Smooth muscle cell (in vitro differentiated cells): Measurements from ENCODE around the gene DLG5. TPM values are rescaled to one million over a fixed set of nuclear protein-coding genes. Genes with fewer than 3 reads are reported as not detected.

Experiments
- DNase-seq: peaks from one replicate; lab custom pipeline; 2025; ENCODE audit not compliant: unreplicated experiment; lab: John Stamatoyannopoulos, UW
- H2AFZ ChIP-seq: fragments of 200-600 bp; sonication (generic); 2 replicates; pipeline ENCODE4 v1.6.0; 2016; ENCODE audit warnings: antibody characterized with exemption, low read depth, mild to moderate bottlenecking
- H3F3A ChIP-seq: fragments of 200-600 bp; sonication (generic); 2 replicates; pipeline ENCODE4 v1.6.0; 2017; ENCODE audit warnings: antibody characterized with exemption, low read depth
- H3K27ac ChIP-seq: fragments of 200-600 bp; sonication (generic); 2 replicates; pipeline ENCODE4 v1.5.1; 2016; ENCODE audit warnings: low read depth, mild to moderate bottlenecking
- H3K27me3 ChIP-seq: fragments of 200-600 bp; sonication (generic); 2 replicates; pipeline ENCODE4 v1.6.1; 2016; ENCODE audit warnings: low read depth, mild to moderate bottlenecking
- H3K36me3 ChIP-seq: fragments of 200-600 bp; sonication (generic); 2 replicates; pipeline ENCODE4 v1.5.1; 2016; ENCODE audit warnings: low read depth
- H3K4me1 ChIP-seq: fragments of 200-600 bp; sonication (generic); 2 replicates; pipeline ENCODE4 v1.5.1; 2016; ENCODE audit warnings: low read depth
- H3K4me2 ChIP-seq: fragments of 200-600 bp; sonication (generic); 2 replicates; pipeline ENCODE4 v1.6.0; 2016; ENCODE audit warnings: mild to moderate bottlenecking
- H3K4me3 ChIP-seq: fragments of 200-600 bp; sonication (generic); 2 replicates; pipeline ENCODE4 v1.5.1; 2016; ENCODE audit warnings: mild to moderate bottlenecking
- H3K79me2 ChIP-seq: fragments of 200-600 bp; sonication (generic); 2 replicates; pipeline ENCODE4 v1.6.0; 2016; ENCODE audit warnings: low read depth, mild to moderate bottlenecking
- H3K9ac ChIP-seq: fragments of 200-600 bp; sonication (generic); 2 replicates; pipeline ENCODE4 v1.6.0; 2016; ENCODE audit warnings: low read depth
- H3K9me3 ChIP-seq: fragments of 200-600 bp; sonication (generic); replicated peaks from 2 replicates; pipeline ENCODE4 v1.5.1; 2016; ENCODE audit warnings: low read depth
- H4K20me1 ChIP-seq: fragments of 200-600 bp; sonication (generic); 2 replicates; pipeline ENCODE4 v1.6.0; 2016; ENCODE audit warnings: low read depth
- WGBS: methylation state at CpG from one replicate; pipeline ENCODE4 v1.1.7; 2016; ENCODE audit warnings: low lambda C conversion rate; 5-methylcytosine and 5-hydroxymethylcytosine counted together
- polyA plus RNA-seq: library from polyadenylated mRNA; unstranded; fragments of >200 nt; fragmentation: Nextera tagmentation; extraction: Ambion mirVana; gene quantifications from 2 replicates; pipeline ENCODE4 v1.2.1, GENCODE V29; 2016
- total RNA-seq: library from RNA; depleted of rRNA; stranded (reverse); fragments of >200 nt; gene quantifications from 2 replicates; pipeline ENCODE4 v1.2.3, GENCODE V29; 2014
- TF ChIP-seq, protein P1 (sequence below): fragments of 200-600 bp; sonication (generic); IDR thresholded peaks from 2 replicates; pipeline ENCODE4 v1.5.1; 2017; ENCODE audit warnings: borderline replicate concordance, mild to moderate bottlenecking, antibody characterized with exemption; ENCODE audit not compliant: insufficient read depth, poor library complexity, severe bottlenecking

Gene DLG5
- total and polyA plus RNA-seq, 2 experiments from 2014 or later: 11.3 to 21.8 TPM

DNA sequence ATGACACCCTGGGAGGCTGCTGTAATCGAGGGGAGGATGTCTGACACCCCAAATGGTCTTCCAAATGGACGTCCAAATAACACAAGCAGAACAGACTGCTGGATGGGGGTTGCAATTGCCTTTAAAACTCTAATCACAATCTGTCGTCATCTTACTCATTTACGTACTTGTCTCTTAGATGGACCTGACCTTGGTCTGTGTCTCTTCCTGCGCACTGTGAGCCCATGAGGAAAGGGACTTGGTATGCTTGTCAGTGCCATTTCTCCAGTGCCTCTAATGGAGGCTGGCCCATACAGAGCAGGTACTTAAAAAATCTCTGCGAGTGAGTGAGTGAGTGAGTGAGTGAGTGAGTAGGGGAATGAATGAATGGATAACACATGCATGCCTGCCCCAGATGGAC, 93.3 kb downstream of the DLG5 start:
- Histone ChIP-seq H4K20me1 (peaks cover 3% of the 10 kb centered on the region), H3K9ac (no peak overlapping the region), H3K27ac (no peak overlapping the region), H3F3A (no peaks in the 10 kb centered on the region), H2AFZ (no peak overlapping the region), H3K27me3 (no peaks in the 10 kb centered on the region), H3K4me2 (no peak overlapping the region), H3K79me2 (no peaks in the 10 kb centered on the region), H3K9me3 (no peaks in the 10 kb centered on the region), H3K4me3 (no peak overlapping the region), H3K36me3 (peaks cover 6% of the 10 kb centered on the region), H3K4me1 (peaks cover 10% of the 10 kb centered on the region)
- WGBS: 98% methylated on average over 6 of the region's 6 CpGs
- TF ChIP-seq, protein P1, sequence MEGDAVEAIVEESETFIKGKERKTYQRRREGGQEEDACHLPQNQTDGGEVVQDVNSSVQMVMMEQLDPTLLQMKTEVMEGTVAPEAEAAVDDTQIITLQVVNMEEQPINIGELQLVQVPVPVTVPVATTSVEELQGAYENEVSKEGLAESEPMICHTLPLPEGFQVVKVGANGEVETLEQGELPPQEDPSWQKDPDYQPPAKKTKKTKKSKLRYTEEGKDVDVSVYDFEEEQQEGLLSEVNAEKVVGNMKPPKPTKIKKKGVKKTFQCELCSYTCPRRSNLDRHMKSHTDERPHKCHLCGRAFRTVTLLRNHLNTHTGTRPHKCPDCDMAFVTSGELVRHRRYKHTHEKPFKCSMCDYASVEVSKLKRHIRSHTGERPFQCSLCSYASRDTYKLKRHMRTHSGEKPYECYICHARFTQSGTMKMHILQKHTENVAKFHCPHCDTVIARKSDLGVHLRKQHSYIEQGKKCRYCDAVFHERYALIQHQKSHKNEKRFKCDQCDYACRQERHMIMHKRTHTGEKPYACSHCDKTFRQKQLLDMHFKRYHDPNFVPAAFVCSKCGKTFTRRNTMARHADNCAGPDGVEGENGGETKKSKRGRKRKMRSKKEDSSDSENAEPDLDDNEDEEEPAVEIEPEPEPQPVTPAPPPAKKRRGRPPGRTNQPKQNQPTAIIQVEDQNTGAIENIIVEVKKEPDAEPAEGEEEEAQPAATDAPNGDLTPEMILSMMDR: no peak
- no peak for DNase-seq

DNA sequence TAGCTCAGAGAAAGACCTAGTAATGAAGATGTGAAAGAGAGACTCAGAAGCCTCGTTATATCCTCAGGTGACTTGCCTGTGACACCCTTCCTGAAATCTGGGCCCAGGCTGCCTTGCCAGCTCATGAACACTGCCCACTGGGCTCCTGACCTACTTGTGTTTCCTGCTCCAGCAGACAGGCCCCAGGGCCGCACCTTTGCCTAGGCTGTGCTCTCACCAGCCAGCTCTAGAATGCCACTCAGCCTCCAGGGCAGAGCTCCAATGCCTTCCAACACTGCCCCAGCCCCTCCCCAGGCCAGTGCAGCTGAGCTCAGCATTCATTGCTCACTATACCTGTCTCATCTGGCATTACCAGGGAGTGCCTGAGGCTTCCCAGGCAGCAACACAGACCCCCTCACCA, 94.3 kb downstream of the DLG5 start:
- TF ChIP-seq, protein P1: no peak
- H3K4me1 ChIP-seq: peaks cover under 1% of the 10 kb centered on the region

DNA sequence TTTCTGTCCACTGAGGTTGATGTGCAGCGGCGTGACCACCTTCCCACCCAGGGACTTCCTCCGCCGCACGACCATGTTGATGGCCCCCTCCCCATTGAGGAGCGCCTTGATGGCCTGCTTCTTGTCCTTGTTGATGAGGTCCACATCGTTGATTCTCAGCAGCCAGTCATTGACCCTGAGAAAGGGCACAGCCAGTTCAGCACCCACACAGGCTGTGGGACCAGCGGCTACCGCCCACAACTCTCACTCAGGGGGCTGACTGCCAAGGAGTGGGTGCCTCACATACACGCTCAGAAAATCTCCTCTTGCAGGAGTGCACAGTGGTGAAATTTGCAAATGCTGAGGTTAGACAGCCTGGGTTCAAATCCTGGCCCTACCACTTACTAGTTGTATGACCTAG, 97.2 kb downstream of the DLG5 start:
- WGBS: 97% methylated on average over 10 of the region's 10 CpGs
- H3K36me3 ChIP-seq: peaks cover 6% of the 10 kb centered on the region

More for the DNA sequence above, 94.3 kb downstream of the DLG5 start:
- Histone ChIP-seq H3K4me2 (no peak overlapping the region), H3K4me3 (no peak overlapping the region), H3F3A (no peaks in the 10 kb centered on the region), H3K36me3 (peaks cover 6% of the 10 kb centered on the region), H3K27ac (no peak overlapping the region), H3K79me2 (no peaks in the 10 kb centered on the region), H3K9ac (no peak overlapping the region), H2AFZ (no peak overlapping the region), H3K9me3 (no peaks in the 10 kb centered on the region), H3K27me3 (no peaks in the 10 kb centered on the region), H4K20me1 (peaks cover 3% of the 10 kb centered on the region)
- no peak for DNase-seq
- 90% methylated on average over 2 of the region's 2 CpGs for WGBS

DNA sequence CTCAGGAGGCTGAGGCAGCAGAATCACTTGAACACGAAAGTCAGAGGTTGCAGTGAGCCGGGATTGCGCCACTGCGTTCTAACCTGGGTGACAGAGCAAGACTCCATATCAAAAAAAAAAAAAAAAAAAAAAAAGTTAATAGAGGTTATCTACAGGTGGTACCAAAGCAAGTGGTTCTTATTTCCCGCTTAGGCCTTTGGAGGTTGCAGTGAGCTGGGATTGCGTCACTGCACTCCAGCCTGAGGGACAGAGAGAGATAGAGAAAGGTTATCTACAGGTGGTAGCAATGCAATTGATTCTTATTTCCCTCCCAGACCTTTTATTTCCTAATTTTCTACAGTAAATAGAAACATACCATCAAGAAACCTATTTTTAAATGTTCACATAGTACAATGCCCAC, 98.2 kb downstream of the DLG5 start:
- Histone ChIP-seq H4K20me1 (no peaks in the 10 kb centered on the region), H3K27ac (no peak overlapping the region), H3K27me3 (no peaks in the 10 kb centered on the region), H3K4me3 (no peak overlapping the region), H2AFZ (no peak overlapping the region), H3K9me3 (no peaks in the 10 kb centered on the region), H3K79me2 (no peaks in the 10 kb centered on the region), H3K4me2 (no peak overlapping the region), H3K9ac (no peak overlapping the region), H3K4me1 (no peaks in the 10 kb centered on the region), H3K36me3 (peaks cover 6% of the 10 kb centered on the region), H3F3A (no peaks in the 10 kb centered on the region)
- 100% methylated on average over 6 of the region's 6 CpGs for WGBS
- no peak for DNase-seq
- TF ChIP-seq, protein P1: no peak

More for the DNA sequence above, 97.2 kb downstream of the DLG5 start:
- no peaks in the 10 kb centered on the region for H4K20me1 ChIP-seq
- H3K4me3 ChIP-seq: no peak overlapping the region
- H3F3A ChIP-seq: no peaks in the 10 kb centered on the region
- H3K4me2 ChIP-seq: no peak overlapping the region
- no peaks in the 10 kb centered on the region for H3K9me3 ChIP-seq
- TF ChIP-seq, protein P1: no peak
- H3K27ac ChIP-seq: no peak overlapping the region
- no peaks in the 10 kb centered on the region for H3K4me1 ChIP-seq
- no peak overlapping the region for H3K9ac ChIP-seq
- H3K79me2 ChIP-seq: no peaks in the 10 kb centered on the region
- no peak overlapping the region for H2AFZ ChIP-seq
- DNase-seq: no peak
- no peaks in the 10 kb centered on the region for H3K27me3 ChIP-seq
